Fibroblast of pulmonary artery (primary cell): ENCODE results near the gene ARHGAP10.

Experiments used
- DNase-seq: peaks from one replicate; pipeline ENCODE4 v3.0.0-alpha.2; 2010; ENCODE audit warnings: low read depth
- H3K4me3 ChIP-seq: replicated peaks from 2 replicates; pipeline ENCODE4 v1.5.1; 2011; ENCODE audit warnings: low read depth, mild to moderate bottlenecking, control low read depth, low read length, moderate library complexity
- CTCF ChIP-seq: IDR thresholded peaks from 2 replicates; pipeline ENCODE4 v1.5.1; 2011; ENCODE audit warnings: mild to moderate bottlenecking, control low read depth, low read length, inconsistent platforms; ENCODE audit errors: missing control alignments

Gene ARHGAP10

DNA sequence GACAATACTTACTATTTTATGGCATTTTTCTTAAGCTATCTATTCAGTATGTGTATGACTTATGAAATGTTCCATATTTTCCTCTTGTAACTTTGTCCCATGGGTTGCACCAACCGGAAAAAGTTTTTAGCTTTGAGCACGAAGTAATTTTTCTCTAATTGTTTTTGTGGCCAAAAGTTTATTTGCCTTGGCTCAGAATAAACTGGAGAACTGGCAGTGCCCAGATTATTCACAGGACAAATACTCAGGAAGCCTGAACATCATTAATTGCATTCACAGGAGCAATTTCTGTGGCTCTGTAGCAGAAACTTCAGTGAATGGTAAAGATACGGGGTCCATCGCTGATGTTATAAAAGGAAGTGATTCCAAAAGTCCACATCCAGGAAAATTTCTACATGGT is 184.5 kb downstream of the ARHGAP10 start:
- peak; percentile 23 for DNase-seq
- no peak overlapping the region for H3K4me3 ChIP-seq
- TF ChIP-seq CTCF, result no peak

- no peak for TF ChIP-seq CTCF
- DNase-seq, result no peak
- no peak overlapping the region for H3K4me3 ChIP-seq
These were observed 191.5 kb downstream of the ARHGAP10 start for GRCh38 chr4:147923381-147923780.

DNA sequence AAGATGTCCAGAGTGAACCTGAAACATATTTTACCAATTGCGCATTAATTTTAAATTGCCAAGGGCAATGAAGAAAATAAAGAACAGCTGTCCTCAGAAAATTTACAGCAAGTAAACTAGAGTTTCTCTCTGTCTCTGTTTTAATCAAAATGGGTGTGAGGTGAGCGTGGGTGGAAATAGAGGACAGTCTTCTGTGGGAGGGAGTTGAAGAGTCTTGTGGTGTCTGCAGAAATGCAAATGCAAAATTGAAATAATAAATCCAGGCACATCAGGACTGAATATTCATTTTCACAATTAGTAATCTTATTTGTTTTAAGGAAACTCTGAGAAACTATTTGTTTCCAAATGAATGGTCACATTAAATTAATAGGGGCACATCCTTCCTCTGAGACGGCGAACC is 192.0 kb downstream of the ARHGAP10 start:
- H3K4me3 ChIP-seq, result no peak overlapping the region
- TF ChIP-seq CTCF, result no peak
- no peak for DNase-seq

- H3K4me3 ChIP-seq, result no peak overlapping the region
- TF ChIP-seq CTCF, result peak; percentile 65
- DNase-seq, result peak; percentile 60
These were observed 192.9 kb downstream of the ARHGAP10 start for GRCh38 chr4:147924604-147925412.

DNA sequence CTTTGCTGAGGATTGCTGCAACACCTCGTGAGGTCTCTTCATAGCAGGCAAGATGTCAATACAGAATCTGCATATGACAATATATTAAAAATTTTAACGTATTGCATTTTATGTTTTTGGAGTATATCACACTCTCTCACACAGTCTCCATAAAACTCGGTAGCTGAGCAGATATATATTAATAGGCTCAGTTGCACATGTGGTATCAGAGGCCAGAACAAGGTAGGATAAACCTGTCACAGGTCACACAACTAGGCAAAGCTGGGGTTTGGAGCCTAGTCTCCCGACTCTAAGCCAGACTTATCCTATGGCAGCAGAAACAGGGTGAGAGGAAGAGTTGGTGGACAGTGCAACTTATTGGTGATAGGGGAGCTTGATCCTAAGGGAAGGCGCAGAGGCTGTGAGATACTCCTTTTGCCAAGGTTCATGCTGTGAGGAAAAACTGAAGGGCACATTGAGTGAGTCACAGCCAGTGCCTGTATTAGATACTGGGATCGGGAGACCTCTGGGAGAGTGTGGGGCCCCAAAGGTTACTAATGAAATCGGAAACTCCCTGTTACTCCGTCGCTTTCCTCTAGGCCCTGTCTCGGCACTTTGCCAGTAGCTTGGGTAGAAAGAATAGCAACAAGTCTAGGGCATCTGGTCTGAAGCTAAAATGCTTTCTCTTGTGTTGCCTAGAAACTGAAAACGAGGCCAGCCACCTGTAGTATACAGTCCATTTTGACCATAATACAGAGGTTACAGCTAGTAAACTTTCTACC is 195.7 kb downstream of the ARHGAP10 start:
- no peak overlapping the region for H3K4me3 ChIP-seq
- no peak for TF ChIP-seq CTCF
- peak; percentile 18 for DNase-seq

DNA sequence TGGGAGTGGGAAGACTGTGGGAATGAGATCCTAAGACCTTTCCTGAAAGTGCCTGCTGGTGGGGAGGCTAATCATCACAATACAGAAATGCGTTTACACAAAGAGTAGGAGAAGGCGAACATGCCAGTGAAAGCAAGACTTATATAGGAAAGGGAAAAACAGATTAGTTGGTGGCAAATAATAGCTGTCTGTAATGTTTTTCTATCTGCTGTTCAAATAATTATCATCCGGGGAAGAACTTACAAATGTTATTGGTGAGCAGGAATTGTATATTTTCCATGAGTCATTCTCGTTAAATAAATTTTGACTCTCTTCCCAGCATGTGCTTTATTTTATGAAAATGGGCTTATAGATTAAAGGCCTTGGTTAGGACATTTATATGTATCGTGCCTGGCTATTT is 196.5 kb downstream of the ARHGAP10 start:
- no peak overlapping the region for H3K4me3 ChIP-seq
- peak; percentile 6 for DNase-seq
- TF ChIP-seq CTCF, result no peak

DNA sequence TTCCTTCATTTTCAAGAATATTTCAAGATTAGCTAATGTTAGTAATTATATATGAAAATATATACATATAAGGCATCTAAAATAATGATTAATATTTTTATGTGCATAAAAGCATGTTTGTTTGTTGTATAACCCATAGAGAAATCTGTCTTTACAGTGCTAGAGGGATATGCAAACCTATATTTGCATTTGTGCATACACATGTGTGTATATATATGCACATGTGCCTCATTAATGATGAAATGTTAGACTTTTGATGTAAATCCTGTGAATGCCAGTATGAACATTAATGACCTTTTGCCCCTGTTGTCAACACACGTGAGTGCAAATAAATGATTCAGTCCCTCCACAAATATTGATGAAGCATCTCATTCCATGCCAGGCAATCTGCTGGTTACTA is 197.9 kb downstream of the ARHGAP10 start:
- DNase-seq, result no peak
- no peak for TF ChIP-seq CTCF
- H3K4me3 ChIP-seq, result no peak overlapping the region
